ENCODE measurements around the gene CDYL2.

DNA sequence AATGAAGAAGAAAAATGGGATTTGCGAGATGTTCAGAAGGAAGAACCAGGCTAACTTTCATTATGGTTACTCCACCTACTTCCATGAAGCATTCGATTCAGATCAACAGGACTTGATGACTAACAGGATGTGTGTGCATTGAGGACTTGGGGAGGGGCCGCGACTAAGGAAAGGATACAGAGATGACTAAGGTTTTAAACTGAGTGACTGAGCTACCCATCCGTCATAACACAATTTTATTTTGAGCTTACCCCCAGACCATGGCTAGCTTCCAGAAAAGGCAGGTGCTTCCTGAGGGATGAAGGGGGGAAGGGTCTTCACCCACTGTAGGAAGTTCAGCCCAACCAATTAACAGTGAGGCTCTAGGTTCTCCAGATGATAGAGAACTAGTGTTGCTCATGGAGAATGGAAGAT lies 2.5 kb upstream of the CDYL2 start:
- TF ChIP-seq, protein P1, sequence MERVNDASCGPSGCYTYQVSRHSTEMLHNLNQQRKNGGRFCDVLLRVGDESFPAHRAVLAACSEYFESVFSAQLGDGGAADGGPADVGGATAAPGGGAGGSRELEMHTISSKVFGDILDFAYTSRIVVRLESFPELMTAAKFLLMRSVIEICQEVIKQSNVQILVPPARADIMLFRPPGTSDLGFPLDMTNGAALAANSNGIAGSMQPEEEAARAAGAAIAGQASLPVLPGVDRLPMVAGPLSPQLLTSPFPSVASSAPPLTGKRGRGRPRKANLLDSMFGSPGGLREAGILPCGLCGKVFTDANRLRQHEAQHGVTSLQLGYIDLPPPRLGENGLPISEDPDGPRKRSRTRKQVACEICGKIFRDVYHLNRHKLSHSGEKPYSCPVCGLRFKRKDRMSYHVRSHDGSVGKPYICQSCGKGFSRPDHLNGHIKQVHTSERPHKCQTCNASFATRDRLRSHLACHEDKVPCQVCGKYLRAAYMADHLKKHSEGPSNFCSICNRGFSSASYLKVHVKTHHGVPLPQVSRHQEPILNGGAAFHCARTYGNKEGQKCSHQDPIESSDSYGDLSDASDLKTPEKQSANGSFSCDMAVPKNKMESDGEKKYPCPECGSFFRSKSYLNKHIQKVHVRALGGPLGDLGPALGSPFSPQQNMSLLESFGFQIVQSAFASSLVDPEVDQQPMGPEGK (CRISPR knock-in tag; IDR thresholded peaks at IDR 0.05; ENCODE audit: borderline replicate concordance), result no peak
- TF ChIP-seq ZFP3 (CRISPR knock-in tag; IDR thresholded peaks at IDR 0.05) (no peak), PPARA (CRISPR knock-in tag; IDR thresholded peaks at IDR 0.05; ENCODE audit: borderline replicate concordance) (no peak), BACH2 (CRISPR knock-in tag; IDR thresholded peaks at IDR 0.05; ENCODE audit: borderline replicate concordance) (no peak), TOX (CRISPR knock-in tag; IDR thresholded peaks at IDR 0.05; ENCODE audit: borderline replicate concordance) (no peak), GLIS3 (CRISPR knock-in tag; IDR thresholded peaks at IDR 0.05) (no peak), SNAI2 (CRISPR knock-in tag; IDR thresholded peaks at IDR 0.05) (no peak), ZNF8 (CRISPR knock-in tag; IDR thresholded peaks at IDR 0.05) (no peak), ZNF70 (CRISPR knock-in tag; IDR thresholded peaks at IDR 0.05) (no peak)
- TF ChIP-seq, protein P2, sequence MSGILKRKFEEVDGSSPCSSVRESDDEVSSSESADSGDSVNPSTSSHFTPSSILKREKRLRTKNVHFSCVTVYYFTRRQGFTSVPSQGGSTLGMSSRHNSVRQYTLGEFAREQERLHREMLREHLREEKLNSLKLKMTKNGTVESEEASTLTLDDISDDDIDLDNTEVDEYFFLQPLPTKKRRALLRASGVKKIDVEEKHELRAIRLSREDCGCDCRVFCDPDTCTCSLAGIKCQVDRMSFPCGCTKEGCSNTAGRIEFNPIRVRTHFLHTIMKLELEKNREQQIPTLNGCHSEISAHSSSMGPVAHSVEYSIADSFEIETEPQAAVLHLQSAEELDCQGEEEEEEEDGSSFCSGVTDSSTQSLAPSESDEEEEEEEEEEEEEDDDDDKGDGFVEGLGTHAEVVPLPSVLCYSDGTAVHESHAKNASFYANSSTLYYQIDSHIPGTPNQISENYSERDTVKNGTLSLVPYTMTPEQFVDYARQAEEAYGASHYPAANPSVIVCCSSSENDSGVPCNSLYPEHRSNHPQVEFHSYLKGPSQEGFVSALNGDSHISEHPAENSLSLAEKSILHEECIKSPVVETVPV (CRISPR knock-in tag; IDR thresholded peaks at IDR 0.05), result no peak
- TF ChIP-seq, protein P3, sequence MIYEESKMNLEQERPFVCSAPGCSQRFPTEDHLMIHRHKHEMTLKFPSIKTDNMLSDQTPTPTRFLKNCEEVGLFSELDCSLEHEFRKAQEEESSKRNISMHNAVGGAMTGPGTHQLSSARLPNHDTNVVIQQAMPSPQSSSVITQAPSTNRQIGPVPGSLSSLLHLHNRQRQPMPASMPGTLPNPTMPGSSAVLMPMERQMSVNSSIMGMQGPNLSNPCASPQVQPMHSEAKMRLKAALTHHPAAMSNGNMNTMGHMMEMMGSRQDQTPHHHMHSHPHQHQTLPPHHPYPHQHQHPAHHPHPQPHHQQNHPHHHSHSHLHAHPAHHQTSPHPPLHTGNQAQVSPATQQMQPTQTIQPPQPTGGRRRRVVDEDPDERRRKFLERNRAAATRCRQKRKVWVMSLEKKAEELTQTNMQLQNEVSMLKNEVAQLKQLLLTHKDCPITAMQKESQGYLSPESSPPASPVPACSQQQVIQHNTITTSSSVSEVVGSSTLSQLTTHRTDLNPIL (CRISPR knock-in tag; IDR thresholded peaks at IDR 0.05; ENCODE audit: low read depth), result no peak
- TF ChIP-seq, protein P4, sequence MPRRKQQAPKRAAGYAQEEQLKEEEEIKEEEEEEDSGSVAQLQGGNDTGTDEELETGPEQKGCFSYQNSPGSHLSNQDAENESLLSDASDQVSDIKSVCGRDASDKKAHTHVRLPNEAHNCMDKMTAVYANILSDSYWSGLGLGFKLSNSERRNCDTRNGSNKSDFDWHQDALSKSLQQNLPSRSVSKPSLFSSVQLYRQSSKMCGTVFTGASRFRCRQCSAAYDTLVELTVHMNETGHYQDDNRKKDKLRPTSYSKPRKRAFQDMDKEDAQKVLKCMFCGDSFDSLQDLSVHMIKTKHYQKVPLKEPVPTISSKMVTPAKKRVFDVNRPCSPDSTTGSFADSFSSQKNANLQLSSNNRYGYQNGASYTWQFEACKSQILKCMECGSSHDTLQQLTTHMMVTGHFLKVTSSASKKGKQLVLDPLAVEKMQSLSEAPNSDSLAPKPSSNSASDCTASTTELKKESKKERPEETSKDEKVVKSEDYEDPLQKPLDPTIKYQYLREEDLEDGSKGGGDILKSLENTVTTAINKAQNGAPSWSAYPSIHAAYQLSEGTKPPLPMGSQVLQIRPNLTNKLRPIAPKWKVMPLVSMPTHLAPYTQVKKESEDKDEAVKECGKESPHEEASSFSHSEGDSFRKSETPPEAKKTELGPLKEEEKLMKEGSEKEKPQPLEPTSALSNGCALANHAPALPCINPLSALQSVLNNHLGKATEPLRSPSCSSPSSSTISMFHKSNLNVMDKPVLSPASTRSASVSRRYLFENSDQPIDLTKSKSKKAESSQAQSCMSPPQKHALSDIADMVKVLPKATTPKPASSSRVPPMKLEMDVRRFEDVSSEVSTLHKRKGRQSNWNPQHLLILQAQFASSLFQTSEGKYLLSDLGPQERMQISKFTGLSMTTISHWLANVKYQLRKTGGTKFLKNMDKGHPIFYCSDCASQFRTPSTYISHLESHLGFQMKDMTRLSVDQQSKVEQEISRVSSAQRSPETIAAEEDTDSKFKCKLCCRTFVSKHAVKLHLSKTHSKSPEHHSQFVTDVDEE (CRISPR knock-in tag; IDR thresholded peaks at IDR 0.05), result no peak

All from SK-N-SH treated with all-trans-retinoic acid at 6 μM for 48 hours (cell line).